HFFc6 (cell line): ENCODE data around the gene TTLL5. TPM values are rescaled to one million over a fixed set of nuclear protein-coding genes. Genes with fewer than 3 reads are reported as not detected.

Experiments
- DNase-seq: peaks from one replicate; pipeline ENCODE4 v3.0.0-alpha.2; 2018
- H3K27ac Mint-ChIP-seq: 2 replicates; pipeline ENCODE4 v1.8.0; 2020; ENCODE audit warnings: mild to moderate bottlenecking, mixed read lengths
- H3K27me3 Mint-ChIP-seq: 2 replicates; pipeline ENCODE4 v1.8.0; 2021; ENCODE audit warnings: mild to moderate bottlenecking, moderate library complexity, mixed read lengths; ENCODE audit not compliant: insufficient read depth
- H3K36me3 Mint-ChIP-seq: 2 replicates; pipeline ENCODE4 v1.8.0; 2021; ENCODE audit warnings: low read depth, mixed read lengths
- H3K4me1 Mint-ChIP-seq: 2 replicates; pipeline ENCODE4 v1.8.0; 2020; ENCODE audit warnings: low read depth, mixed read lengths
- H3K4me3 Mint-ChIP-seq: 2 replicates; pipeline ENCODE4 v1.8.0; 2020; ENCODE audit warnings: mild to moderate bottlenecking, moderate library complexity, mixed read lengths
- H3K9me3 Mint-ChIP-seq: 2 replicates; pipeline ENCODE4 v1.8.0; 2020; ENCODE audit warnings: mild to moderate bottlenecking, mixed read lengths
- total RNA-seq, 6 experiments: library from RNA; stranded (reverse); fragmentation: NEBNext Ultra II Directional; extraction: Animal tissue kit (Norgen Biotek cat#: 25700); gene quantifications; 2 replicates in 1 of 6; 3 replicates in 5 of 6; pipeline ENCODE4 v1.2.3, GENCODE V29; 2021
- TF ChIP-seq, protein P1 (sequence below): fragments of 200-600 bp; sonication (generic); IDR thresholded peaks from 2 replicates; pipeline ENCODE4 v1.5.0; 2021; ENCODE audit warnings: antibody characterized with exemption, mild to moderate bottlenecking

Gene TTLL5
- total RNA-seq, 6 experiments from 2014 or later: 22.0 to 28.9 (median 25.0) TPM

DNA sequence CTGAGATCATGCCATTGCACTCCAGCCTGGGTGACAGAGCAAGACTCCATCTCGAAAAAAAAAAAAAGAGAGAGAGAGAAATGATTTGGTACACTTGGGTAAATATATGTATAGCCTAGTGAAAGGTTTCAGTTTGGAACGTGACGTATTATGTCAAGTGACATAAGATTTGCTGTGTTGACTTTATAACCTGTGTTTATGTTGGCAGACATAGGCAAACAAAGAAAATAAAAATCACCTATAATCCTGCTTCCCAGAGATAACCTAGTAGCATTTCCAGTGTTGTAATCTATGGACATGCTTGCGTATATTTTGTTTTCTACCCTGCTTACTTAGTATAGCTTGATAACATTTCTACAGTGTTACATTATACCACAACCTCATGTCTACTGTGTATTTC is 17.1 kb upstream of the TTLL5 start:
- Mint-ChIP-seq H3K9me3 (no peaks in the 10 kb centered on the region), H3K36me3 (no peaks in the 10 kb centered on the region), H3K4me1 (peaks cover 41% of the 10 kb centered on the region), H3K27me3 (peaks cover 3% of the 10 kb centered on the region), H3K27ac (no peak overlapping the region), H3K4me3 (no peak overlapping the region)
- DNase-seq: no peak
- TF ChIP-seq, protein P1, sequence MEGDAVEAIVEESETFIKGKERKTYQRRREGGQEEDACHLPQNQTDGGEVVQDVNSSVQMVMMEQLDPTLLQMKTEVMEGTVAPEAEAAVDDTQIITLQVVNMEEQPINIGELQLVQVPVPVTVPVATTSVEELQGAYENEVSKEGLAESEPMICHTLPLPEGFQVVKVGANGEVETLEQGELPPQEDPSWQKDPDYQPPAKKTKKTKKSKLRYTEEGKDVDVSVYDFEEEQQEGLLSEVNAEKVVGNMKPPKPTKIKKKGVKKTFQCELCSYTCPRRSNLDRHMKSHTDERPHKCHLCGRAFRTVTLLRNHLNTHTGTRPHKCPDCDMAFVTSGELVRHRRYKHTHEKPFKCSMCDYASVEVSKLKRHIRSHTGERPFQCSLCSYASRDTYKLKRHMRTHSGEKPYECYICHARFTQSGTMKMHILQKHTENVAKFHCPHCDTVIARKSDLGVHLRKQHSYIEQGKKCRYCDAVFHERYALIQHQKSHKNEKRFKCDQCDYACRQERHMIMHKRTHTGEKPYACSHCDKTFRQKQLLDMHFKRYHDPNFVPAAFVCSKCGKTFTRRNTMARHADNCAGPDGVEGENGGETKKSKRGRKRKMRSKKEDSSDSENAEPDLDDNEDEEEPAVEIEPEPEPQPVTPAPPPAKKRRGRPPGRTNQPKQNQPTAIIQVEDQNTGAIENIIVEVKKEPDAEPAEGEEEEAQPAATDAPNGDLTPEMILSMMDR: no peak

DNA sequence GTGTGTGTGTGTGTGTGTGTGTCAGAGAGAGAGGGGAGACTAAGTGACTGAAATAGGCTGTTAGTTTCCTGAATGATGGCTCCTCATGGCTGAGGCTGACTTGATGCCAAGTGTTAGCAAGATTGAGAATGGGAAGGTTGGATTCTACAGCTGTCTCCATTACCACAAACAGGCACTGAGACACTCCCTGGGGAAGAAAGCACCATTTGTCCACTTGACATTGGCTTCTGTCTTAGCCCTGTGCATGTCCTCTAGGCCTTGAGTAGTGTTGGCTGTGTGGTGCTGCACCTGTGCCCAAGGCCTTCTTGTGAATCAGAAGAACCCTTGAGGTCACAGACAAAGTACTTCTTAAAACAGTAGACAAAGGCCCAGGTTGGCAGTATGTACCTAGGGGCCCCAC is 16.0 kb upstream of the TTLL5 start:
- no peaks in the 10 kb centered on the region for H3K9me3 Mint-ChIP-seq
- no peak overlapping the region for H3K4me3 Mint-ChIP-seq
- H3K4me1 Mint-ChIP-seq: peaks cover 52% of the 10 kb centered on the region
- DNase-seq: no peak
- TF ChIP-seq, protein P1: no peak
- no peak overlapping the region for H3K27ac Mint-ChIP-seq
- peaks cover 6% of the 10 kb centered on the region for H3K36me3 Mint-ChIP-seq
- H3K27me3 Mint-ChIP-seq: peaks cover 3% of the 10 kb centered on the region; the same call in 1 of the 2 replicates

DNA sequence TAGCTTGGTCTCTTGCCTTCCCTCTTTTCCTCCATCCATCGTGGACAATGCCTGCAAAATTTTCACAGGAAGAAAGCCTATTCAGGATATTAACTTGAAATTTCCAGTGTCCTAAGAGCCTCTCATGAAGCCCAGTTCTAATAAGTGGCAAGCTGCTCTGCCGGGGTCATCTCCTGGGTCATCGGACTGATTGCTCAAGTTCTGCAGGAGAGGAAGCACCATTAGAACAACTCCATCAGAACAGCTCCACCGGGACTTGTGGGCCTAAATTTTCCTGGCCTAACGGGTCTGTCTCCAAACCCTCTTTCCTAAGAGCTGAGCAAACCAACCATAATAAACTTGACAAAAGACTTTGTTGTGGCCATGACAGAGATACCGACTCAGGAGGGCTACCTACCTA is 14.3 kb upstream of the TTLL5 start:
- Mint-ChIP-seq H3K4me3 (no peak overlapping the region), H3K27ac (peak overlapping the region; percentile 60; the same call in 1 of the 2 replicates), H3K4me1 (peaks cover 54% of the 10 kb centered on the region), H3K27me3 (no peaks in the 10 kb centered on the region; the same call in 1 of the 2 replicates), H3K36me3 (peaks cover 16% of the 10 kb centered on the region), H3K9me3 (no peaks in the 10 kb centered on the region)
- no peak for DNase-seq
- TF ChIP-seq, protein P1: no peak

DNA sequence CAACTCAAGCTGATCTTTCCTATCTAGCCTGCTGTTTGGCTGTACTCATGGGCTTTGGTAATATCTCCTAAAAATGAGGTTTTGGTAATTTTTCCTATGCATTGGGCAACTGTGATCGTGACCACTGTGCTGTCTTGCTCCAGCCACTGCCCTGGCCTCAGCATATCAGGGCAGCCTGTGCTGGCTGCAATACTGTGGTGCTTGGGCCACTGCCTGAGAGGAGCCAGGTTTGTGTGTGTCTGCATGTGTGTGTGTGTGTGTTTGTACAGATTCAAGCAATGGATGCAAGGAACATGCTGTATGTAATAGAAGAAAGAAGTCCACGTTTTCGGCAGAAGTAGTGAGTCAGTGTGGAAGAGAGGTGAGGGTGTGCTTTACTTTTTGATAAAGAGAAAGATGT is 13.4 kb upstream of the TTLL5 start:
- Mint-ChIP-seq H3K27me3 (no peaks in the 10 kb centered on the region; the same call in 1 of the 2 replicates), H3K27ac (peak overlapping the region; percentile 5; the same call in 1 of the 2 replicates), H3K4me1 (peaks cover 54% of the 10 kb centered on the region), H3K9me3 (no peaks in the 10 kb centered on the region), H3K36me3 (peaks cover 16% of the 10 kb centered on the region), H3K4me3 (peak overlapping the region; percentile 3; the same call in 1 of the 2 replicates)
- TF ChIP-seq, protein P1: no peak
- DNase-seq: no peak

DNA sequence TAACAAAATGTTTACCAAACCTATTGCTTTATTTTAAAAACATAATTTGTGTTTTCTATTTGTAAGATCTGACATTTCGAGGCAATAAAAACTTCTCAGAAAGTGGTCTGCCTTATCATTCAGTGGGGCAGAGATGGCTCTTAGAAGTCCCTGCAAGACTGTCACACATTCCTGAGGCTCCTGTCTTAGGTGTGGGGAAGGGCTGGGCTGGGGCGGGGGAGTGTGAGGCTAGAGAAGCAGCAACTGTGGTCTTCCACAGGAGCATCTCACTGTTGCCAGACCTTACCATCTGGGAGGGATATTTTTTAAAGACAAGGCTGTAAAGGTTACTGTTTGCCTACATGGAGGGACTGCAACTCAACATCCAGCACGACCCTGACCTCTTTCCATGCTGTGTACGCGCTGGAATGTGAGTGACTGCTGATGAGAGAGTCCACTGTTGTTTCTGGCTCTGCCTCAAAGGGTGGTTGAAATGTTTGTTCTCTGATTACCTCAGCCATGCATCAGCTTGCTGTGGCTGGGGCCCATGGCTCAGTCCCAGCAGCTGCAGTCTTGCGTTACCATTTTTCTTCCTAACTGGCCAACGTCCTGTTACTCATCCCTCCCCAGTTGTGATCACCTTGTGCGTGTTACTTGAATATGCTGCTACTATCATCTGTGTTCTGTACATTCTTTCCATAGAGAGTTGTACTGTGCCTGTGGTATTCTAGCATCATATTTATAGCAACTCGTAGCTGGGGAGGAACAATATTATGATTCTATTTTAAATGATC is 12.8 kb upstream of the TTLL5 start:
- Mint-ChIP-seq H3K27me3 (no peaks in the 10 kb centered on the region; the same call in 1 of the 2 replicates), H3K36me3 (peaks cover 16% of the 10 kb centered on the region), H3K27ac (peak overlapping the region; percentile 72), H3K4me1 (peaks cover 52% of the 10 kb centered on the region), H3K9me3 (no peaks in the 10 kb centered on the region), H3K4me3 (peak overlapping the region; percentile 30)
- TF ChIP-seq, protein P1: no peak
- peak; percentile 93 for DNase-seq
